Measurements from ENCODE around the gene COL5A1. TPM values are rescaled to one million over a fixed set of nuclear protein-coding genes. Genes with fewer than 3 reads are reported as not detected.

COL5A1 gene
- polyA plus RNA-seq, 3 donors, result 0.01 TPM; not detected in 2

GRCh38 chr9:134724202-134724911 is 82.8 kb downstream of the COL5A1 start:
- peaks cover 0 to 5% (median 3%) of the 10 kb centered on the region in 7 donors for H3K9me3 Mint-ChIP-seq
- WGBS (ENCODE audit: insufficient coverage), result 84% methylated on average over 23 of the region's 25 CpGs
- Histone ChIP-seq H3K27me3 (ENCODE audit: control insufficient read depth in 2 of 2, insufficient read depth in 2 of 2, low read length in 2 of 2) (peaks cover 0 to 6% of the 10 kb centered on the region in 2 donors), H2AFZ (ENCODE audit: insufficient read depth, low read depth, low read length, poor library complexity, severe bottlenecking) (no peak overlapping the region), H3K9ac (ENCODE audit: insufficient read depth, low read length, poor library complexity, severe bottlenecking) (no peak overlapping the region), H3K4me2 (replicated peaks; ENCODE audit: extremely low read depth, low read length, poor library complexity, severe bottlenecking) (no peak overlapping the region), H3K36me3 (replicated peaks in 1 of 2; ENCODE audit: control insufficient read depth in 1 of 2, insufficient read depth in 2 of 2, low read length in 2 of 2) (no peaks in the 10 kb centered on the region), H4K20me1 (ENCODE audit: insufficient read depth, low read length) (no peaks in the 10 kb centered on the region), H3K9me3 (replicated peaks in 1 of 2; ENCODE audit: control insufficient read depth in 1 of 2, insufficient read depth in 1 of 2, low read length in 2 of 2) (no peaks in the 10 kb centered on the region), H3K79me2 (ENCODE audit: insufficient read depth, low read length) (no peaks in the 10 kb centered on the region), H3K4me3 (replicated peaks in 1 of 3; ENCODE audit: low read depth in 2 of 3, low read length in 3 of 3) (no peak overlapping the region), H3K27ac (ENCODE audit: low read depth in 1 of 2, low read length in 2 of 2) (no peak overlapping the region), H3K4me1 (ENCODE audit: control insufficient read depth in 1 of 2, insufficient read depth in 2 of 2, low read length in 2 of 2) (peaks cover 13 to 22% of the 10 kb centered on the region in 2 donors)
- H3K36me3 Mint-ChIP-seq, result no peaks in the 10 kb centered on the region
- no peak overlapping the region for H3K27ac Mint-ChIP-seq
- peaks cover 9% of the 10 kb centered on the region for H3K4me1 Mint-ChIP-seq
- intact Hi-C loops (cut with micrococcal nuclease), result no loop called here
- H3K4me3 Mint-ChIP-seq, result peak overlapping the region in 1 of 2 donors; percentile 52
- TF ChIP-seq, protein P1, sequence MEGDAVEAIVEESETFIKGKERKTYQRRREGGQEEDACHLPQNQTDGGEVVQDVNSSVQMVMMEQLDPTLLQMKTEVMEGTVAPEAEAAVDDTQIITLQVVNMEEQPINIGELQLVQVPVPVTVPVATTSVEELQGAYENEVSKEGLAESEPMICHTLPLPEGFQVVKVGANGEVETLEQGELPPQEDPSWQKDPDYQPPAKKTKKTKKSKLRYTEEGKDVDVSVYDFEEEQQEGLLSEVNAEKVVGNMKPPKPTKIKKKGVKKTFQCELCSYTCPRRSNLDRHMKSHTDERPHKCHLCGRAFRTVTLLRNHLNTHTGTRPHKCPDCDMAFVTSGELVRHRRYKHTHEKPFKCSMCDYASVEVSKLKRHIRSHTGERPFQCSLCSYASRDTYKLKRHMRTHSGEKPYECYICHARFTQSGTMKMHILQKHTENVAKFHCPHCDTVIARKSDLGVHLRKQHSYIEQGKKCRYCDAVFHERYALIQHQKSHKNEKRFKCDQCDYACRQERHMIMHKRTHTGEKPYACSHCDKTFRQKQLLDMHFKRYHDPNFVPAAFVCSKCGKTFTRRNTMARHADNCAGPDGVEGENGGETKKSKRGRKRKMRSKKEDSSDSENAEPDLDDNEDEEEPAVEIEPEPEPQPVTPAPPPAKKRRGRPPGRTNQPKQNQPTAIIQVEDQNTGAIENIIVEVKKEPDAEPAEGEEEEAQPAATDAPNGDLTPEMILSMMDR (IDR thresholded peaks at IDR 0.05), result no peak
- H3K27me3 Mint-ChIP-seq (ENCODE audit: low read depth in 3 of 3), result peaks cover 15 to 39% (median 37%) of the 10 kb centered on the region in 3 donors
- DNase-seq, result no peak

DNA sequence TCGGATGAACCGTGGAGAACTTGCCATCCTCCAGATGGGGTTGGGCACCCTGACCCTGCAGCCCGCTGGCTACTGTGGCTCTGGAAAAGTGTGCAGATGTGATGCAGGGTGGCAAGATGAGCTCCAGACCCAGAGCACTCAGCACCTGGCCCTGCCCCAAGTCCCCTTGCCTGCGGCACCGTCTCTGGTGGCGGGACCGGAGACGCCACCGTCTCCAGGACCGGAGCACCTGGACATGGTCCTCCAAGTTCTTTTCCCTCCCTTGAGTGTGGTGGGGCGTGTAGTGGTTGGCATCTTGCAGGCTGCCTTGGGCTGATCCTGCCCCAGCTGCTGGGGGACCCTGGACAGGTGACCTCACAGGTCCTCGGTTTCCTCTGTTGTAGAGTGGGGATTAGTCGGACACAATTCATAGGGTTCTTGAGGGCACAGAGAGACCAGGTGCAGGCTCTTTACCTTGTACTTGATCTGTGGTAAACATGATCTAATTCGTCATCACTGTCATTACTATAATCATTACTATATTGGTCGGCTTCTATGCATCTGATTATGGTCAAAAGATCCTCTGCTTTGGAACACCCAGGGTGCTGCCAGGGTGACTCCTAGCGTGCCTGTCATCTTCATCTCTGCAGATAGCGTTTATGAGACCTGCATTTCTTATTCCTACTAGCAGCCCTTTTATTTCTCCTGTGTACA is 83.5 kb downstream of the COL5A1 start:
- no peak overlapping the region for H3K27ac Mint-ChIP-seq

More for the DNA sequence above, 83.5 kb downstream of the COL5A1 start:
- Histone ChIP-seq H3K9me3 (replicated peaks in 1 of 2; ENCODE audit: control insufficient read depth in 1 of 2, insufficient read depth in 1 of 2, low read length in 2 of 2) (no peaks in the 10 kb centered on the region), H3K4me2 (replicated peaks; ENCODE audit: extremely low read depth, low read length, poor library complexity, severe bottlenecking) (peak overlapping the region; percentile 0), H3K27me3 (ENCODE audit: control insufficient read depth in 2 of 2, insufficient read depth in 2 of 2, low read length in 2 of 2) (peaks cover 0 to 6% of the 10 kb centered on the region in 2 donors), H3K4me1 (ENCODE audit: control insufficient read depth in 1 of 2, insufficient read depth in 2 of 2, low read length in 2 of 2) (peaks cover 13 to 22% of the 10 kb centered on the region in 2 donors), H4K20me1 (ENCODE audit: insufficient read depth, low read length) (no peaks in the 10 kb centered on the region), H2AFZ (ENCODE audit: insufficient read depth, low read depth, low read length, poor library complexity, severe bottlenecking) (no peak overlapping the region), H3K36me3 (replicated peaks in 1 of 2; ENCODE audit: control insufficient read depth in 1 of 2, insufficient read depth in 2 of 2, low read length in 2 of 2) (no peaks in the 10 kb centered on the region), H3K4me3 (replicated peaks in 1 of 3; ENCODE audit: low read depth in 2 of 3, low read length in 3 of 3) (no peak overlapping the region), H3K79me2 (ENCODE audit: insufficient read depth, low read length) (no peaks in the 10 kb centered on the region), H3K9ac (ENCODE audit: insufficient read depth, low read length, poor library complexity, severe bottlenecking) (no peak overlapping the region), H3K27ac (ENCODE audit: low read depth in 1 of 2, low read length in 2 of 2) (no peak overlapping the region)
- H3K9me3 Mint-ChIP-seq, result peaks cover 1 to 5% (median 3%) of the 10 kb centered on the region in 7 donors
- peak overlapping the region in 1 of 2 donors; percentile 61 for H3K4me3 Mint-ChIP-seq
- 95% methylated on average over 10 of the region's 17 CpGs for WGBS (ENCODE audit: insufficient coverage)
- intact Hi-C loops (cut with micrococcal nuclease), result no loop called here
- DNase-seq, result no peak
- TF ChIP-seq, protein P1 (IDR thresholded peaks at IDR 0.05), result no peak
- H3K27me3 Mint-ChIP-seq (ENCODE audit: low read depth in 3 of 3), result peaks cover 15 to 39% (median 37%) of the 10 kb centered on the region in 3 donors
- H3K4me1 Mint-ChIP-seq, result peaks cover 9% of the 10 kb centered on the region
- H3K36me3 Mint-ChIP-seq, result no peaks in the 10 kb centered on the region

All from CD14-positive monocyte (primary cell).